Heart left ventricle (tissue), 13 donors: Measurements from ENCODE around the gene CDKN2B.

ENCODE experiments used
- POLR2A ChIP-seq, 2 donors: fragments of 450-650 bp; IDR thresholded peaks; one replicate each; pipeline ENCODE4 v1.6.1; 2017; ENCODE audit warnings: antibody characterized with exemption in 2 of 2, mild to moderate bottlenecking in 2 of 2, moderate library complexity in 2 of 2
- TF ChIP-seq, protein P1 (sequence below), 12 donors: fragments of 200-600 bp; sonication (generic) in 4 of 12; IDR thresholded peaks; one replicate each; pipeline versions ENCODE4 v1.5.0 to v1.8.0; 2018 to 2022; ENCODE audit warnings: antibody characterized with exemption in 12 of 12, mild to moderate bottlenecking in 5 of 12
- donor health status: ischemic (EF 13 %, LVEDD 7.1; RV severe dilation, severe dysfunction).
- donor health status: DM: no; HTN: yes; CAD: no.
- donor health status: DM: no; HTN: no; CAD: no.
- donor health status: ischemic (EF 25% LVEDD 6.9; RV normal size, moderate dysfunction).
- donor health status: ischemic (EF 25% LVEDD 5.7; RV mildly dilated, moderate dysfunction).
- donor health status: ischemic (EF 35%, LVEDD 5.7; RV mildly dilated, moderate dysfunction).
- donor health status: nonischemic (EF 11% LVEDD 7.7; RV severe dilation, severe dysfunction).
- donor health status: DM: yes; HTN: yes; CAD: no.
- donor health status: PGD.
- donor health status: ischemic (EF 29% LVEDD 5.4; RV normal size, mild dysfunction).
- donor health status: nonischemic (EF 23%, LVEDD 6.1; RV moderate dilation, normal function).

DNA sequence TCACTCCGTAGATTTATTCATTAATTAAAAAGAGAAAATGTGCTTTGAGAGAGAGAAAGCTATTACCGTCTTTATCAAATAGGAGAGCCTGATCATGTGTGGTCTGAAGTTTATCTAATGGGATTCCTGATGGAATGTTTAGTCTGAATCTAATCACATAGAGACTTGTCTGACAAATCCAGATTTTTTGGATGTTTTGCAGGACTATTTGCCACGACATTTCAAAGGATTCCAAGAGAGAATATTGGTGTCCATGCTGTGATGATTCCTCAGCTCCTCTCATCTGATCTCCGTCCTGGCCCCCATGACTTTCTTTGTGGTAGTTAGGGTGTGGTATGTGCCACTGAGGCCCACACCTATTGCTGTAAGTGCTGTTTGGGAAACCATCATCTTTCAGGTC is 20.1 kb upstream of the CDKN2B start:
- TF ChIP-seq, protein P1, sequence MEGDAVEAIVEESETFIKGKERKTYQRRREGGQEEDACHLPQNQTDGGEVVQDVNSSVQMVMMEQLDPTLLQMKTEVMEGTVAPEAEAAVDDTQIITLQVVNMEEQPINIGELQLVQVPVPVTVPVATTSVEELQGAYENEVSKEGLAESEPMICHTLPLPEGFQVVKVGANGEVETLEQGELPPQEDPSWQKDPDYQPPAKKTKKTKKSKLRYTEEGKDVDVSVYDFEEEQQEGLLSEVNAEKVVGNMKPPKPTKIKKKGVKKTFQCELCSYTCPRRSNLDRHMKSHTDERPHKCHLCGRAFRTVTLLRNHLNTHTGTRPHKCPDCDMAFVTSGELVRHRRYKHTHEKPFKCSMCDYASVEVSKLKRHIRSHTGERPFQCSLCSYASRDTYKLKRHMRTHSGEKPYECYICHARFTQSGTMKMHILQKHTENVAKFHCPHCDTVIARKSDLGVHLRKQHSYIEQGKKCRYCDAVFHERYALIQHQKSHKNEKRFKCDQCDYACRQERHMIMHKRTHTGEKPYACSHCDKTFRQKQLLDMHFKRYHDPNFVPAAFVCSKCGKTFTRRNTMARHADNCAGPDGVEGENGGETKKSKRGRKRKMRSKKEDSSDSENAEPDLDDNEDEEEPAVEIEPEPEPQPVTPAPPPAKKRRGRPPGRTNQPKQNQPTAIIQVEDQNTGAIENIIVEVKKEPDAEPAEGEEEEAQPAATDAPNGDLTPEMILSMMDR (IDR thresholded peaks at IDR 0.05): no peak
- no peak for TF ChIP-seq POLR2A (IDR thresholded peaks at IDR 0.05)
